Epithelial cell of proximal tubule (primary cell): ENCODE data around the gene GAS6. TPM values are rescaled to one million over a fixed set of nuclear protein-coding genes. Genes with fewer than 3 reads are reported as not detected.

Source experiments
- DNase-seq: peaks from one replicate; pipeline ENCODE4 v3.0.0-alpha.2; 2011; ENCODE audit warnings: low read depth
- H3K4me3 ChIP-seq: 2 replicates; pipeline ENCODE4 v1.5.1; 2011; ENCODE audit warnings: low read depth, mild to moderate bottlenecking, low read length
- CTCF ChIP-seq: conservative IDR thresholded peaks from 2 replicates; pipeline ENCODE4 v1.5.1; 2012; ENCODE audit warnings: low read depth, mild to moderate bottlenecking, low read length
- total RNA-seq: library from RNA; depleted of rRNA; stranded (reverse); fragments of >200 nt; gene quantifications from 2 replicates; pipeline ENCODE4 v1.2.3, GENCODE V29; 2015

GAS6 gene
- total RNA-seq, 1 donor from 2014 or later = 127 TPM

DNA sequence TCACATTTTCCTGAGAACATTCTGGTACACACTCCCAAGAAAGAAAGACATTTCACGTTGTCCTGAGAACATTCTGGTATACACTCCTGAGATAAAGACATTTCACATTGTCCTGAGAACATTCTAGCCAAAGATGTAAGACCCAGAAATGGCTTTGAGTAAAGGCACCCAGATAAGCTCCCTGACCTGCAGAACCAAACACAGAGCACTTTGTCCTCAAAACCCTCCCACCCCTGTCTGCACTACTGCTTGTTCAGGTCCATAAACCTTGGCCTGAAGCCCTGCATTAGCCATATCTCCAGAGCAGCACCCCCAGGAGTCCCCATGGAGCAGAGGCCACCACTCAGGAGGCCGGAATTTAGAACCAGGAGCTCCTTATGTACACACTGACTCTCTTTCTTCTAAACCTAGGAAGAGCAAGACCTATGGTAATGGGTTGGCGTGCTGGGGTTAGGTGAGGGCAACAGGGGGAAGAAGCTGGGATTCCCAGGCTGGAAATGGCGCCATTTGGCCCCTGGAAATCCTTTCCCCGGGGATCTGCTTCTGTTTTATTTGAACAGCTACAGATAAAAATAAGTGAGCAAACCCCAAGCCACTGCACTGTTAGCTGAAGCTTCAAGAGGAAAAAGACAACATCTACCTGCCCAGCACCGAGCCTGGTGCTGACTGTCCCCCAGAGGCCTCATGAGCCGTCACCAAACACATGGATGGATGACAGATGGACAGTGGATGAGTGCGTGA, 13.7 kb downstream of the GAS6 start:
- no peak for TF ChIP-seq CTCF

DNA sequence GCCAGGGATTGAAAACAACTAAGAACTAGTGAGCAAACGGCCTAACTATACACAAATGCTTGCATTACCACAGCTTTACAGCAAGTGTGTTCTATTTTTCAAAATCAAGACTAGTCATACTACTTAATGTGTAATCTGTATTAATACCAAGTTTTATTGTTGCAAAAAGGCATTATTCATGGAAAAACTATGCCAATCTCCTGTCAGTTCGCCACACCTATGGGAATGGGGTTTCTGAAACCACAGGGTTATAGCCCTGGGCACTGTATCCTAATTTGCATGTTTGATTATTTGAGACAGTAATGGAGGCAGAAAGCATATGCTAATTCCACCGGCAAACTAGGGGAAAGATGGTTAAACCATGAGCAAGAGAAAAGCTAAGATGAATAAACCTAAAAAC, 14.3 kb downstream of the GAS6 start:
- TF ChIP-seq CTCF = no peak
- H3K4me3 ChIP-seq = no peak overlapping the region
- DNase-seq = no peak

More for the DNA sequence above, 13.7 kb downstream of the GAS6 start:
- no peak overlapping the region for H3K4me3 ChIP-seq
- no peak for DNase-seq

GRCh38 chr13:113848431-113849260, 15.2 kb downstream of the GAS6 start:
- no peak overlapping the region for H3K4me3 ChIP-seq
- DNase-seq = no peak
- no peak for TF ChIP-seq CTCF

- no peak for TF ChIP-seq CTCF
- DNase-seq = no peak
- H3K4me3 ChIP-seq = no peak overlapping the region
These were observed 15.9 kb downstream of the GAS6 start for GRCh38 chr13:113848020-113848419.

DNA sequence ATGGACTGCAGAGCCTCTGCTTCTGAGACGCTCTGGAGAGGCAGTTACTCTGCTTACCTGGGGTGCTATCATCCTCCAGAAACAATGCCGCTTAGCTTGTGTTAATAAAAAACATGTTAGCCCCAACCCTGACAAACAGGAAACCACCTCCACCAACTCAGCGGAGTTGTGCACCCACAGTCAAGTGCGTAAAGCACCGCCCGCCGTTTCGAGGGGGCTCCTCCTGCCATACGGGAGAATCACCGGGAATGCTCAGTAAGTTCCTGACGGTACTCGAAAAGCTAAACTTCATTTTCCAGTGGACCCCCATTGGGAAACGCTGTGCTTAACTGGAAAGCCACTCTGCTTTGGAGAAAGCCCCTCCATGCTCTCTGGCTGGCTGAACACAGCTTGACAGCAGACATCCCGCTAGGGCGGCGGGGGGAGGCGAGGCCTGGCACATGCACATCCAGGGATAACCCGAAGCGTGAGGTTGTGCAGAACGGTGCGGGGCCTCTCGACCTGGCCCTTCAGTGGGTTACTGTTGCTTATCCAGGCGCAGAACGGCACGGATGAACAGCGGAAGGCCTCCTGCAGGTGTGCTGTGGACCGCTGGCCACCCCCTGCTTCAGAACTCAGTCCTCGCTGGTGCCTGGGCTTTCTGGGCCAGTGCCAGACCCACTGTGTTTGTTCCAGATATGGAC, 17.1 kb downstream of the GAS6 start:
- no peak for DNase-seq
- no peak overlapping the region for H3K4me3 ChIP-seq
- TF ChIP-seq CTCF = no peak

DNA sequence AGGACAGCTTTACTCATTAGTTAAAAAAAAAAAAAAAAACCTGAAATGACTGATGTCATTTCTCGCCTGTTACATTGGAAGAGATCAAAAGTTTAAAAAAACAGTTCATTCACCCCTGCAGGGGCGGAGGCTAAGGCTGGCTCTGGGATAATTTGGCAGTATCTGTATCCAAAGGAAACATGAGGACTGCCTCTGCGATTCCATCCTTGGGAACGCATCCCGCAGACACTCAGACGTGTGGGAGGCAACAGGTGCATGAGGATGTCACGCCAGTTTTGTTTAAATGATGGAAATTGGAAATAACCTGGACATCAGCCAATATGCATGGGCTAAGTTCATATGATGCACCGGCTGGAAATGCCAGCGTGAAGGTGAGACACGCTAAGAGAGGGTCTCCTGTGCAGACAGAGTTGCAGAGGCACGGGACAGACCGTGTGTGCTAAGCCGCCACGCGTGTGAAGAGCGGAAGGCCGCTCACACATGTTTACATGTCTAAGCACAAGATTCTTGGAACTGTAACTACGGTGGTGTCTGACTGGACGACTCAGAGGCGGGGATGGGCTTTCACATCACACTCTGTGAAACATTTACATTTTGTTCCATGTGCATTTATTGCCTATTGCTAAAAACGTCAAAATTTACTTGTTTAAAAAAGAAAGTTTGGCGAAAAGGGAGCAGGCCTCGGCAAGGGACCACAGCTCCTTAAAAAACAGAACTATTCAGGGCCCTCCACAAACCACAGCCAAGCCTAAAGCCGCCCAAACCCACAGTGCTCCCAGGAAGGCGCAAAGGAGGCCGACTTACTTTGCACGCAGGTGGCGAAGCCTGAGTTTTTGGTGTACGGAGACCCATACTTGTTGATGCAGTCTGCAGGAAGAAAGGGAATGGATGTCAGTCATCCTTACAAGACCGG, 17.9 kb downstream of the GAS6 start:
- DNase-seq = no peak
- no peak overlapping the region for H3K4me3 ChIP-seq
- TF ChIP-seq CTCF = no peak
